Gastroesophageal sphincter (tissue), 4 donors: ENCODE results near the gene MED16. TPM values are rescaled to one million over a fixed set of nuclear protein-coding genes. Genes with fewer than 3 reads are reported as not detected.

ENCODE experiments used
- ATAC-seq: fragments of 150-250 bp; one replicate; pipeline ENCODE4 v1.9.1; 2016; ENCODE audit warnings: mild to moderate bottlenecking, moderate library complexity
- H3K27ac ChIP-seq, 4 donors: fragments of 200-600 bp; sonication (generic) in 3 of 4; 1 replicate in 3 of 4; 2 replicates in 1 of 4; pipeline ENCODE4 v1.5.1; 2016 to 2019
- H3K27me3 ChIP-seq: fragments of 200-600 bp; sonication (generic); one replicate; pipeline ENCODE4 v1.5.1; 2019
- H3K36me3 ChIP-seq, 2 donors: fragments of 200-600 bp; sonication (generic); one replicate each; pipeline ENCODE4 v1.5.1; 2019; ENCODE audit warnings: control low read depth in 1 of 2
- H3K4me1 ChIP-seq, 3 donors: fragments of 200-600 bp; sonication (generic); 1 replicate in 2 of 3; 2 replicates in 1 of 3; pipeline ENCODE4 v1.5.1; 2016 to 2019; ENCODE audit warnings: control low read depth in 2 of 3
- H3K4me3 ChIP-seq, 2 donors: fragments of 200-600 bp; sonication (generic); one replicate each; pipeline ENCODE4 v1.5.1; 2019; ENCODE audit warnings: mild to moderate bottlenecking in 1 of 2, moderate library complexity in 1 of 2
- H3K9me3 ChIP-seq, 3 donors: fragments of 200-600 bp; sonication (generic); one replicate each; pipeline ENCODE4 v1.5.1; 2017 to 2019; ENCODE audit warnings: control low read depth in 2 of 3
- EP300 ChIP-seq: sonication (generic); formaldehyde crosslinking; IDR thresholded peaks from one replicate; pipeline ENCODE4 v1.6.1; 2017; ENCODE audit warnings: antibody characterized with exemption, mild to moderate bottlenecking
- POLR2A ChIP-seq, 2 donors: fragments of 450-650 bp; IDR thresholded peaks; one replicate each; pipeline ENCODE4 v1.6.1; 2017; ENCODE audit warnings: antibody characterized with exemption in 2 of 2, mild to moderate bottlenecking in 2 of 2, moderate library complexity in 1 of 2
- POLR2AphosphoS5 ChIP-seq: sonication (generic); formaldehyde crosslinking; IDR thresholded peaks from one replicate; pipeline ENCODE4 v1.6.1; 2017; ENCODE audit warnings: antibody characterized with exemption
- WGBS, 2 donors: methylation state at CpG; one replicate each; pipeline ENCODE4 v1.1.5; 2018; ENCODE audit warnings: low coverage in 1 of 2; 5-methylcytosine and 5-hydroxymethylcytosine counted together
- total RNA-seq, 4 donors: library from RNA; depleted of rRNA; stranded (reverse); fragments of >200 nt; gene quantifications; one replicate each; pipeline ENCODE4 v1.1.0, GENCODE V29; 2016
- TF ChIP-seq, protein P1 (sequence below), 4 experiments: fragments of 200-600 bp in 2 of 4; fragments of 450-650 bp in 2 of 4; sonication (generic) in 1 of 4; IDR thresholded peaks; one replicate each; pipeline ENCODE4 v1.5.1; 2017 to 2019; ENCODE audit warnings: antibody characterized with exemption in 4 of 4, mild to moderate bottlenecking in 2 of 4, moderate library complexity in 2 of 4

Gene MED16
- total RNA-seq, 4 donors from 2014 or later: 20.2 to 40.3 (median 28.1) TPM

DNA sequence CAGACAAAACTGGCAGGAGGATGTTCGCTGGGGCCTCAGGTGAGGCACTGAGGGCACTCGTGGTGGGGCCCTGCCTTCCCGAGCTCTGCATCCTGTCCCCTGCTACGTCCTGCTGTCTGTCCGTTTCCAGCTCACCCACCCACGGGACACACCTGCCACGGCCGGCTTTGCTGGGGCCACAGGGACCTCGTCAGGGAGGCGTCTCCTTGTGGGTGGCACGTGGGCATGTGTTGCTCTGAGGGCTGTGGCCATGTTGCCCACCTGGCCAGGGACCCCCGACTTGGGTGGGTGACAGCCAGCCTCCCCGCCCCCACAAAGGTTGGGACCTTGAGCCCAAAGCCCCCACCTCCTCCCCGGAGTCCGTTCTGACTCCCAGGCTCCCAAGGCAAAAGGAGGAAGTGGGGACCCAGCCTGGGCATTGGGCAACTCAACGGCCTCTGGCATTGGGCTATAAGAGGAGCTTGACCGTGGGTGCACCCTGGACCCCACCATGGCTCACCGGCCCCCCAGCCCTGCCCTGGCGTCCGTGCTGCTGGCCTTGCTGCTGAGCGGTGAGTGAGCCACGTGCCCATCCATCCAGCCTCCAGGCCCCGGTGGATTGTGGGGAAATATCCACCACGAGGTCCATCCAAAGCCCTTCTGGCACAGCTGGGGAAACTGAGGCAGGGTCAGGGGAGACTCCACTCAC lies 52.3 kb downstream of the MED16 start, which contains the start of gene PRTN3:
PRTN3 (plus strand) TSS at position 481 of the 688 bp plus-strand sequence; CDS start at position 491, 10 bp downstream.
- Histone ChIP-seq H3K27ac (no peak within 1 kb of the TSS), H3K4me1 (peaks cover 0 to 12% (median 10%) of the 10 kb centered on the region in 3 donors), H3K36me3 (no peaks in the 10 kb centered on the region), H3K9me3 (no peaks in the 10 kb centered on the region), H3K4me3 (no peak within 1 kb of the TSS), H3K27me3 (peaks cover 91% of the 10 kb centered on the region)
- TF ChIP-seq POLR2AphosphoS5 (no peak), POLR2A (IDR thresholded peaks at IDR 0.05) (no peak), EP300 (no peak)
- TF ChIP-seq, protein P1, sequence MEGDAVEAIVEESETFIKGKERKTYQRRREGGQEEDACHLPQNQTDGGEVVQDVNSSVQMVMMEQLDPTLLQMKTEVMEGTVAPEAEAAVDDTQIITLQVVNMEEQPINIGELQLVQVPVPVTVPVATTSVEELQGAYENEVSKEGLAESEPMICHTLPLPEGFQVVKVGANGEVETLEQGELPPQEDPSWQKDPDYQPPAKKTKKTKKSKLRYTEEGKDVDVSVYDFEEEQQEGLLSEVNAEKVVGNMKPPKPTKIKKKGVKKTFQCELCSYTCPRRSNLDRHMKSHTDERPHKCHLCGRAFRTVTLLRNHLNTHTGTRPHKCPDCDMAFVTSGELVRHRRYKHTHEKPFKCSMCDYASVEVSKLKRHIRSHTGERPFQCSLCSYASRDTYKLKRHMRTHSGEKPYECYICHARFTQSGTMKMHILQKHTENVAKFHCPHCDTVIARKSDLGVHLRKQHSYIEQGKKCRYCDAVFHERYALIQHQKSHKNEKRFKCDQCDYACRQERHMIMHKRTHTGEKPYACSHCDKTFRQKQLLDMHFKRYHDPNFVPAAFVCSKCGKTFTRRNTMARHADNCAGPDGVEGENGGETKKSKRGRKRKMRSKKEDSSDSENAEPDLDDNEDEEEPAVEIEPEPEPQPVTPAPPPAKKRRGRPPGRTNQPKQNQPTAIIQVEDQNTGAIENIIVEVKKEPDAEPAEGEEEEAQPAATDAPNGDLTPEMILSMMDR (IDR thresholded peaks at IDR 0.05): no peak
- ATAC-seq: no peak
- WGBS, 2 donors: no CpG with 5 or more reads among the region's 24 CpGs

DNA sequence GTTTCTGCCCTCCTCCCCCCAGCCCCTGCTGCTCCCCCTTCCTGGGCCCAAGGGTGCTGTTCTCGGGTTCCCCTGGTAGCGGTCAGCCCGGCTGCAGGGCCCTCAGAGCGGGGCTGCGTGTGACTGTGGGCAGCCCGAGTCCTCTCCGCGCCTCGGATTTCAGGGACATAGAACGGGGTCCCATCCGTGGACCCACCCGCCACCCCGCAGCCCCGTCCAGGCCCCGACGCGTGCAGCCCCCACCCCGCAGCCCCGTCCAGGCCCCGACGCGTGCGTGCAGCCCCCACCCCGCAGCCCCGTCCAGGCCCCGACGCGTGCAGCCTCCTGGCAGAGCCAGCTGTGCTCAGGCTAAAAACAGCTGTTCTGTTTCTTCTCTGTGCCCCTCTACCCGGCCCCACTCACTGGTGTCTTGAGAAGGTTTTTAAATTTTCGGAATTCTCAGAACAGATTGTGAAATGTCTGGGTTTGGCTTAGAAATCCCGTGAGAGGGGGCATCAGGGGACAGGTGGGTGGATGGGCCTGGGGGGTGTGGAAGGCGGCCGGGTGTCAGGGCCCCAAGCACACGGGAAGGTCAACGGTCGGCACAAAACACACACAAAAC lies 57.7 kb downstream of the MED16 start:
- TF ChIP-seq, protein P1 (IDR thresholded peaks at IDR 0.05): no peak
- no peak for TF ChIP-seq EP300
- no peak for TF ChIP-seq POLR2A (IDR thresholded peaks at IDR 0.05)
- no peak for TF ChIP-seq POLR2AphosphoS5
- no peaks in the 10 kb centered on the region for H3K4me1 ChIP-seq
- no peaks in the 10 kb centered on the region for H3K36me3 ChIP-seq
- peak; percentile 55 for ATAC-seq
- H3K27ac ChIP-seq: no peak overlapping the region
- H3K9me3 ChIP-seq: no peaks in the 10 kb centered on the region
- WGBS, 2 donors: 28 to 33% methylated on average over 2 to 4 of the region's 36 CpGs
- no peak overlapping the region for H3K4me3 ChIP-seq
- H3K27me3 ChIP-seq: peaks cover 83% of the 10 kb centered on the region

DNA sequence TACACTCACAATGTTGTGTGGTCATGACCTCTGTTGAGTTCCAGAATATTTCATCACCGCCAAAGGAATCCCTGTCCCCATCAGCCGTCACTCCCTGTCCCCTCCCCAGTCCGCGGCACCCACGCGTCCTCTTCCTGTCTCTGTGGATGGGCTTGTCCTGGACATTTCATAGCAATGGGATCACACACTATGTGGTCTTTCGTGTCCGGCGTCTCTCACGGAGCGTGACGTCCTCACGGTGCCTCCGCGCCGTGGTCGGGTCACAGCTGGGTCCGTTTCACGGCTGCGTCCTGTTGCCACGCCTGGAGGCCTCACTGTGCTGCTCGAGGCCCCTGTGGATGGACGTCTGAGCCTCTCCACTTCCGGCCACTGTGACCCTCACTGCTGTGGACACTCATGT lies 58.8 kb downstream of the MED16 start:
- no peak for ATAC-seq
- TF ChIP-seq POLR2AphosphoS5 (no peak), EP300 (no peak), POLR2A (IDR thresholded peaks at IDR 0.05) (no peak)
- peaks cover 83% of the 10 kb centered on the region for H3K27me3 ChIP-seq
- no peaks in the 10 kb centered on the region for H3K9me3 ChIP-seq
- no peaks in the 10 kb centered on the region for H3K36me3 ChIP-seq
- 80 to 88% methylated on average over 7 to 13 of the region's 24 CpGs for WGBS, 2 donors
- no peak overlapping the region for H3K4me3 ChIP-seq
- no peak overlapping the region for H3K27ac ChIP-seq
- H3K4me1 ChIP-seq: no peaks in the 10 kb centered on the region

DNA sequence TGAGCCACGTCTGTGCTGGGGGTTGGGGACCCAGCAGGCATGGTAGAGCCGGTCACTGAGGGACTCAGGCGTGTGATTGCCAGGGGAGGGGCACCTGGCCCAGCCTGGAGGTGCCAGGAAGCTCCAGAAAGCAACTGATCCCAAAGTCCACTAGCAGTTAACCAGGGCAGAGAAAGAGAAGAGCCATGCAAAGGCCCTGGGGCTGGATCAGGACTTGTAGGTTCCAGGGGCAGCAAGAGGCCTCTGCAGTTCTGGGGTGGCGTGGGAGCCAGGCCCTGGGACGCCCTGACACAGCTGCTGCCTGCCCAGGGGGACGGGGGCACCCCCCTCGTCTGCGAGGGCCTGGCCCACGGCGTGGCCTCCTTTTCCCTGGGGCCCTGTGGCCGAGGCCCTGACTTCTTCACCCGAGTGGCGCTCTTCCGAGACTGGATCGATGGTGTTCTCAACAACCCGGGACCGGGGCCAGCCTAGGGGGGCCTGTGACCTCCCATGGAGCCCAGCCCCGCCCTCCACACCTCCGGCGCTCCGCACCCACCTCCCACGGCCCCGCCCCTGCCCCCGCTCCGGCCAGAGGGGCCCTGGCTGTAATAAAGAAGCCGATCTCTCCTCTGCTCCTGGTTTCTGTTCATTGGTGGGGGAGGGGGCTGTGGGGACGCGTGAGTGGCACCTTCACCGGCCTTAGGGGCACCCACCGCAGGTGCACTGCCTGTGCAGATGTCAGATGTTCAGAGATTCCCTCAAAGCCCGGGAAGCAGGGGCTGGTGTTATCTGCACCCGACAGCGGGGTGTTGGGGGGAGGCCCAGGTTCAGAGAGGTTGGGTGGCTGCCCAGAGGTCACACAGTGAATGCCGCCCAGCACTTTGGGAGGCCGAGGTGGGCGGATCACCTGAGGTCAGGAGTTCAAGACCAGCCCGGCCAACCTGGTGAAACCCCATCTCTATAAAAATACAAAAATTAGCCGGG lies 61.3 kb downstream of the MED16 start:
- Histone ChIP-seq H3K27me3 (peaks cover 77% of the 10 kb centered on the region), H3K36me3 (no peaks in the 10 kb centered on the region), H3K27ac (no peak overlapping the region), H3K4me1 (no peaks in the 10 kb centered on the region), H3K4me3 (no peak overlapping the region), H3K9me3 (no peaks in the 10 kb centered on the region)
- TF ChIP-seq POLR2A (IDR thresholded peaks at IDR 0.05) (no peak), POLR2AphosphoS5 (no peak), EP300 (no peak)
- TF ChIP-seq, protein P1 (IDR thresholded peaks at IDR 0.05): no peak
- 59 to 60% methylated on average over 5 to 7 of the region's 38 CpGs for WGBS, 2 donors
- ATAC-seq: no peak

DNA sequence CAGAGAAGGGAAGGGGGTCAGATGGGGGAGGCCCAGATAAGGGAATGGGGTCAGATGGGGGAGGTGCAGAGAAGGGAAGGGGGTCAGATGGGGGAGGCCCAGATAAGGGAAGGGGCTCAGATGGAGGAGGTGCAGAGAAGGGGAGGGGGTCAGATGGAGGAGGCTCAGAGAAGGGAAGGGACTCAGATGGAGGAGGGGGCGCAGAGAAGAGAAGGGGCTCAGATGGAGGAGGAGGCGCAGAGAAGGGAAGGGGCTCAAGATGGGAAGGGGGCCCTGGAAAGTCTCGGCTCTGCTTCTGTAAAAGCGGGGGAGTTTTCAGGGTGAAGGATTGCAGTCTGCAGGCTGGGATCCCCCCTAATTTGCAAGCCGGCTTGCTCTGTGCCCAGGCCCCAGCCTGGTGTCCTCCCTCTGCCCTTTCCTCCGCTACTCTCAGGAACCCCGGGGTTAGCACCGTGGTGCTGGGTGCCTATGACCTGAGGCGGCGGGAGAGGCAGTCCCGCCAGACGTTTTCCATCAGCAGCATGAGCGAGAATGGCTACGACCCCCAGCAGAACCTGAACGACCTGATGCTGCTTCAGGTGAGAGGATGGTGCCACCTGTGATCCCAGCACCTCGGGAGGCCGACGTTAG lies 63.7 kb downstream of the MED16 start:
- Histone ChIP-seq H3K27me3 (peaks cover 71% of the 10 kb centered on the region), H3K9me3 (no peaks in the 10 kb centered on the region), H3K36me3 (no peaks in the 10 kb centered on the region), H3K27ac (no peak overlapping the region), H3K4me1 (no peaks in the 10 kb centered on the region), H3K4me3 (no peak overlapping the region)
- no peak for TF ChIP-seq POLR2A (IDR thresholded peaks at IDR 0.05)
- TF ChIP-seq, protein P1 (IDR thresholded peaks at IDR 0.05): no peak
- TF ChIP-seq EP300: no peak
- TF ChIP-seq POLR2AphosphoS5: no peak
- WGBS, 2 donors: 68 to 81% methylated on average over 5 of the region's 18 CpGs
- no peak for ATAC-seq
